ENCODE data around the gene CDCA3. TPM values are rescaled to one million over a fixed set of nuclear protein-coding genes. Genes with fewer than 3 reads are reported as not detected.

The CDCA3 gene
- total RNA-seq, 3 donors from 2014 or later = 2.8 to 15.3 (median 5.2) TPM

DNA sequence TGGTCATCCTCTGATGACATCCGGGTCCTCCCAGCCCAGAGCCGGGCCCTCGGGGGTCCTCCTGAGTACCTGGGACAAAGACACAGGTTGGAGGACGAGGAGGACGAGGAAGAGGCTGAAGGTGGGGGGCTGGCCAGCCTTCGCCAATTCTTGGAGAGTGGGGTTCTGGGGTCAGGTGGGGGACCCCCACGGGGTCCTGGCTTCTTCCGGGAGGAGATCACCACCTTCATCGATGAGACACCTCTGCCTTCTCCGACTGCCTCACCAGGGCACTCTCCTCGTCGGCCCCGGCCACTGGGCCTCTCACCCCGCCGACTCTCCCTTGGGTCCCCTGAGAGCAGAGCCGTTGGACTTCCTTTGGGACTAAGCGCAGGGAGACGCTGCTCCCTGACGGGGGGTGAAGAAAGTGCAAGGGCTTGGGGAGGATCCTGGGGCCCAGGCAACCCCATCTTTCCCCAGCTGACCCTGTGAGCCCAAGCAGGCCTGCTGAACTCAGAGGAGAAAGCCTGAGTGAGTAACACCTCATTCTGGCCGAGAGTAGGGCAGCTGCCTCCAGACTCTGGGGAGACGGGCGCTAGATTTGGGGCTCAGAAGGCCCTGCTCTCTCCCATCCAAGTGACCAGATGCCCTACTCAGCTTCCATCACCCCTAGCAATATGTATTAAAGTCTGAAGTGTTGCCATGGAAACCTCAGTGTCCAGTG, 24.2 kb downstream of the CDCA3 start:
- peaks cover 6% of the 10 kb centered on the region for H3K4me1 ChIP-seq (ENCODE audit: low read depth)
- ATAC-seq (no peak), DNase-seq (peak in 1 of 3 donors; percentile 29)
- H3K36me3 ChIP-seq (ENCODE audit: low read depth) = no peaks in the 10 kb centered on the region
- intact Hi-C loops (cut with DNase I, micrococcal nuclease) = loop anchor here (5.0 to 10.0 kb wide), 2 partner anchors 75 to 92 kb away; partner anchors contain the start of gene MLF2 (in 1 of the 2)
- H3K4me3 ChIP-seq = no peak overlapping the region
- no peaks in the 10 kb centered on the region for H3K9me3 ChIP-seq
- no peak for TF ChIP-seq CTCF (IDR thresholded peaks at IDR 0.05)

- intact Hi-C loops (cut with DNase I, micrococcal nuclease) = loop anchor here (5.0 to 10.0 kb wide), 2 partner anchors 74 to 91 kb away; partner anchors contain the start of gene MLF2 (in 1 of the 2)
- peak in 1 of 3 donors; percentile 28 for DNase-seq
- Histone ChIP-seq H3K36me3 (ENCODE audit: low read depth) (no peaks in the 10 kb centered on the region), H3K9me3 (no peaks in the 10 kb centered on the region), H3K4me3 (no peak overlapping the region), H3K4me1 (ENCODE audit: low read depth) (peaks cover 6% of the 10 kb centered on the region)
- no peak for TF ChIP-seq CTCF (IDR thresholded peaks at IDR 0.05)
- ATAC-seq = no peak
These were observed 24.9 kb downstream of the CDCA3 start for GRCh38 chr12:6826125-6826733.

GRCh38 chr12:6825398-6826124, 25.5 kb downstream of the CDCA3 start:
- DNase-seq (peak; percentile 76 to 92 (median 91)), ATAC-seq (peak; percentile 80)
- H3K4me1 ChIP-seq (ENCODE audit: low read depth) = peaks cover 6% of the 10 kb centered on the region
- no peaks in the 10 kb centered on the region for H3K36me3 ChIP-seq (ENCODE audit: low read depth)
- H3K4me3 ChIP-seq = no peak overlapping the region
- TF ChIP-seq CTCF (IDR thresholded peaks at IDR 0.05) = peak; percentile 93
- intact Hi-C loops (cut with DNase I, micrococcal nuclease) = loop anchor here (5.0 to 10.0 kb wide), 2 partner anchors 73 to 91 kb away; partner anchors contain the start of gene MLF2 (in 1 of the 2)
- H3K9me3 ChIP-seq = no peaks in the 10 kb centered on the region

- H3K9me3 ChIP-seq = no peaks in the 10 kb centered on the region
- H3K36me3 ChIP-seq (ENCODE audit: low read depth) = no peaks in the 10 kb centered on the region
- no peak for TF ChIP-seq CTCF (IDR thresholded peaks at IDR 0.05)
- ATAC-seq = no peak
- peak in 1 of 3 donors; percentile 16 for DNase-seq
- peaks cover 6% of the 10 kb centered on the region for H3K4me1 ChIP-seq (ENCODE audit: low read depth)
- intact Hi-C loops (cut with DNase I, micrococcal nuclease) = loop anchor here (5.0 to 10.0 kb wide), 2 partner anchors 73 to 90 kb away; partner anchors contain the start of gene MLF2 (in 1 of the 2)
- H3K4me3 ChIP-seq = no peak overlapping the region
These were observed 26.1 kb downstream of the CDCA3 start for GRCh38 chr12:6824901-6825381.

DNA sequence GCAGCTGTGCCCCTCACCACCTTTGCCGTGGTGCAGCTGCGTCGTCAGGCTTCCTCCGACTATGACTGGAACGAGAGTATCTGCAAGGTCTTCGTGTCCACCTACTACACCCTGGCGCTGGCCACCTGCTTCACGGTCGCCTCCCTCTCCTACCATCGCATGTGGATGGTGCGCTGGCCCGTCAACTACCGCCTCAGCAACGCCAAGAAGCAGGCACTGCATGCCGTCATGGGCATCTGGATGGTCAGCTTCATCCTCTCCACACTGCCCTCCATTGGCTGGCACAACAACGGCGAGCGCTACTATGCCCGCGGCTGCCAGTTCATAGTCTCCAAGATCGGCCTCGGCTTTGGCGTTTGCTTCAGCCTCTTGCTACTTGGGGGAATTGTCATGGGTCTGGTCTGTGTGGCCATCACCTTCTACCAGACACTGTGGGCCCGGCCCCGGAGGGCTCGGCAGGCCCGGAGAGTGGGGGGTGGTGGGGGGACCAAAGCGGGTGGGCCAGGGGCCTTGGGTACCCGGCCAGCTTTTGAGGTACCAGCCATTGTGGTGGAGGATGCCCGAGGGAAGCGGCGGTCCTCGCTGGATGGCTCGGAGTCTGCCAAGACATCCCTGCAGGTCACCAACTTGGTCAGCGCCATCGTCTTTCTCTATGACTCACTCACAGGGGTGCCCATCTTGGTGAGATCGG, 26.9 kb downstream of the CDCA3 start:
- no peak for ATAC-seq
- Histone ChIP-seq H3K4me3 (no peak overlapping the region), H3K36me3 (ENCODE audit: low read depth) (no peaks in the 10 kb centered on the region), H3K4me1 (ENCODE audit: low read depth) (peaks cover 6% of the 10 kb centered on the region), H3K9me3 (no peaks in the 10 kb centered on the region)
- DNase-seq = peak in 1 of 3 donors; percentile 31
- TF ChIP-seq CTCF (IDR thresholded peaks at IDR 0.05) = no peak
- intact Hi-C loops (cut with DNase I, micrococcal nuclease) = loop anchor here in 1 of 2 donors (10.0 kb wide), 1 partner anchor 89 kb away; no protein-coding TSS in a partner anchor
